DOHH2 (cell line): Measurements from ENCODE around the gene SLC5A10.

Source experiments
- EZH2phosphoT487 ChIP-seq: fragments of 200-600 bp; sonication (generic); IDR thresholded peaks from 2 replicates; pipeline ENCODE4 v1.6.1; 2017; ENCODE audit warnings: borderline replicate concordance, mild to moderate bottlenecking, antibody characterized with exemption, low read length, moderate library complexity, mixed read lengths
- TF ChIP-seq, protein P1 (sequence below): fragments of 200-600 bp; sonication (generic); IDR thresholded peaks from one replicate; pipeline ENCODE4 v1.5.1; 2014; ENCODE audit warnings: antibody characterized with exemption, mild to moderate bottlenecking, low read depth, low read length; ENCODE audit not compliant: poor library complexity, severe bottlenecking

DNA sequence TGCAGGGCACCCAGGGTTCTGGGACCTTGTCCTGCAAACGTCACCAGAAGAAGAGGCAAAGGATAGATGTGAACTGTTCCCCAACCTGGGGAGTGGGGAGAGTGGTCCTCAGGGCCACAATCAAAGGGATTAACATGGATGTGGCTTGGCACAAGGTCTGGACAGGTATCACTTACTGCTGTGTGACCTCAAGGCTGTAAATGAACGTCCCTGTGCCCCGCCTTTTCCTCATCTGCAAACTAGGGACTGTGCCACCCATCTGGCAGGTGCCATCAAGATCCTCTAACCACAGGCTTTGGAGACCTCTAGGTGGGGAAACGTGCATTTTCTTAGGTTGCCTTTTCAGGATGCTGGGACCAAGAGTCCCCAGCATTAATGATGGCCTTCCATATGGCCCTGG lies 25.1 kb downstream of the SLC5A10 start:
- TF ChIP-seq, protein P1, sequence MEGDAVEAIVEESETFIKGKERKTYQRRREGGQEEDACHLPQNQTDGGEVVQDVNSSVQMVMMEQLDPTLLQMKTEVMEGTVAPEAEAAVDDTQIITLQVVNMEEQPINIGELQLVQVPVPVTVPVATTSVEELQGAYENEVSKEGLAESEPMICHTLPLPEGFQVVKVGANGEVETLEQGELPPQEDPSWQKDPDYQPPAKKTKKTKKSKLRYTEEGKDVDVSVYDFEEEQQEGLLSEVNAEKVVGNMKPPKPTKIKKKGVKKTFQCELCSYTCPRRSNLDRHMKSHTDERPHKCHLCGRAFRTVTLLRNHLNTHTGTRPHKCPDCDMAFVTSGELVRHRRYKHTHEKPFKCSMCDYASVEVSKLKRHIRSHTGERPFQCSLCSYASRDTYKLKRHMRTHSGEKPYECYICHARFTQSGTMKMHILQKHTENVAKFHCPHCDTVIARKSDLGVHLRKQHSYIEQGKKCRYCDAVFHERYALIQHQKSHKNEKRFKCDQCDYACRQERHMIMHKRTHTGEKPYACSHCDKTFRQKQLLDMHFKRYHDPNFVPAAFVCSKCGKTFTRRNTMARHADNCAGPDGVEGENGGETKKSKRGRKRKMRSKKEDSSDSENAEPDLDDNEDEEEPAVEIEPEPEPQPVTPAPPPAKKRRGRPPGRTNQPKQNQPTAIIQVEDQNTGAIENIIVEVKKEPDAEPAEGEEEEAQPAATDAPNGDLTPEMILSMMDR: no peak
- no peak for TF ChIP-seq EZH2phosphoT487
